GM19023 (cell line): ENCODE results near the gene PEBP1.
"Not testable (repeated sequence)": the region's sequence is repeated elsewhere in the genome, so short reads cannot be mapped to it uniquely, and the experiment has no call there.

Source experiments
- ATAC-seq: cut with Tn5 transposase; IDR thresholded peaks from one replicate; pipeline ENCODE4 v1.9.1; 2021; ENCODE audit warnings: mild to moderate bottlenecking, moderate library complexity; ENCODE audit not compliant: unreplicated experiment

PEBP1 gene

GRCh38 chr12:118129436-118129835 lies 6.5 kb upstream of the PEBP1 start:
- ATAC-seq: not testable (repeated sequence)

DNA sequence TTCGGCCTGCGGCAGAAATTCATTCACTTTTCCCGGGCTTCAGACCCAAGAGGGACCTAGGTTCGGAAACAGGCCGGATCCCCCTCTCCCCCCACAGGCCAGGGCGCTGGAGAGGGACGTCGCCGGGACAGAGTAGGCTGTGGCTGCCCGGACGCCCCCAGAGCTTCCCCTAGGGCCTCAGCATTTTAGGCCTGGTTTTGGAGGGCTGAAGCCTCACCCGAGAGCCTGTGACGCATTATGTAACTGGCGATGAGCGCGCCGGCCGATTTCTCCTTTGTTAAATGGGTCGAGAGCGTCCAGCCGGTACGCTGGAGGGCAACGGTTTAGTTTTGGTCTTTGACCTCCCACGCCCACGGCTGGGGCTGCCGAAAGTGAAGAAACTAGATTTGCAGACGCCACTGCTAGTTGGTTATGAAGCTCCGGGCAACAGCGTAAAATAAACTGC lies 657 bp downstream of the PEBP1 start:
- peak; percentile 38 for ATAC-seq

- ATAC-seq: no peak
These were observed 1.3 kb downstream of the PEBP1 start for GRCh38 chr12:118137148-118137678.

DNA sequence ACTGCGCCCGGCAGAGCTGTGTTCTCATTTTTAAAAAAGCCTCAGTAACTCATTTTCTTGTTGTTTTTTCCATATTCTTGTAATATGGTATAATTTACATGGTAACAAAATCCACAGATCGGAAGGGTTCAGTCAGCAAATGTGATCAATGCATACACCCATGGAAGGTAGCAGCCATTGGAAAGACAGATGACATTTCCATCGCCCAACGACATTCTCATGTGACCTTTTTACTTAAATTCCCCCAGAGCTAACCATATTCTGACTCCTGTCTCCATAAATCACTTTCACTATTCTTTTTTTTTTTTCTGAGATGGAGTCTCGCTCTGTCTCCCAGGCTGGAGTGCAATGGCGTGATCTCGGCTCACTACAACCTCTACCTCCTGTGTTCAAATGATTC lies 4.9 kb downstream of the PEBP1 start:
- no peak for ATAC-seq

- ATAC-seq: no peak
These were observed 8.6 kb downstream of the PEBP1 start for GRCh38 chr12:118144499-118144898.

- ATAC-seq: no peak
These were observed 9.3 kb downstream of the PEBP1 start for GRCh38 chr12:118145113-118145797.

DNA sequence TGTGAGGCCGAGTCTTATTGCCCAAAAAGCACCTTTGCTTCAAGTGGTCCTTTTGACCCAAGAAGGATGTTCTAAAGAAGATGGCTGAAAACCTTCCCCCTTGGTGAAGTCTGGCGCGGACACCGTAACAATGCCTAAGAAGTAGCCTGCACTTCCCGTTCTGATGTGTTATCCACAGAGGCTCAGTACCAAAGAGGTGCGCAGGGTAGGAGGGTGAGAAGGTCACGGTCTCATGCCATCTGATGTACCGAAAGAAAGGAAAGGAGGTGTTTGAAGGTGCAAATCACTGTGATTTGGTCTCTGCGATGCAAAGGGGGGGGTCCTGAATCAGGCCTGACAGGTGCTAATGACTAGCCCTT lies 9.9 kb downstream of the PEBP1 start:
- ATAC-seq: no peak

DNA sequence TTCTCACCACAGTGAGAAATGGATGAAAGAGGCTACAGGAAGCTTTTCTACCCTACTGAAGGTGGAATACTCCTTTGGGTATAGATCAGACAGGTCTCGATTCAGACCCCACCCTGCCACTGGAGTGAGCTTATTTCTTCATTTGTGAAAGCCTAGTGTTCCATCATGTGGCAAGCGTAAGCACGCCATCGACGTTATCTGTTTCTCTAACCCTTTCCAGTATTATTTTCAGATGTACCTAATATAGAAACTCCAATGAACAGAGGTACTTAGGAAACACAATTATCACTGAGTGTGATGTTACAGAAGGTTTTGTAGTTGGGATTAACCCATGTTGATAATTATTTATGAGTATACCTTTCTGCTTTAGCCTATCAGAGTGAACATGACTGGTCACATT lies 12.4 kb downstream of the PEBP1 start:
- no peak for ATAC-seq

GRCh38 chr12:118150625-118151024 lies 14.7 kb downstream of the PEBP1 start:
- ATAC-seq: no peak

- ATAC-seq: no peak
These were observed 15.8 kb downstream of the PEBP1 start for GRCh38 chr12:118151755-118152154.

- ATAC-seq: no peak
These were observed 24.6 kb downstream of the PEBP1 start for GRCh38 chr12:118160536-118160935.

GRCh38 chr12:118164798-118165486 lies 29.0 kb downstream of the PEBP1 start:
- ATAC-seq: no peak

- ATAC-seq: peak; percentile 95
These were observed 31.0 kb downstream of the PEBP1 start for GRCh38 chr12:118166946-118167345.

GRCh38 chr12:118175823-118176447 lies 40.0 kb downstream of the PEBP1 start:
- ATAC-seq: peak; percentile 64

DNA sequence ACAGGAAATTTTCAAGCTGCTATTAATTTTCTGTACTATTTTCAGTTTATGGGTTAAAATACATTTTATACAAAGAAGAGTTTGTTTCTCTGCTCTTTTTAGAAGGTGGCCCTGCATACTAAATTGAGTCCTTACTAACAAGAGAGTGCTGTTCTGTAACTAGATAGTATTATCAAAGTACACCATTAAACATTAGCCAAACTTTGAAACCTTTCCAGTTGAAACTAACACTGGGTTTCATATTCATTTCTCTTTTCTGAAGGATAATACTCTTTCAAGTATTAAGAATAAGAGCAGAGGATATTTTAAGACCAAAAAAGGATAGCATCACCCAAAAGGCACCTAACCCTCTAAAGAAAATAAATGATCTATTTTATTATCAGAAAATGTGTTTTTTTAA lies 47.2 kb downstream of the PEBP1 start:
- ATAC-seq: no peak

- ATAC-seq: no peak
These were observed 47.8 kb downstream of the PEBP1 start for GRCh38 chr12:118183711-118184110.

DNA sequence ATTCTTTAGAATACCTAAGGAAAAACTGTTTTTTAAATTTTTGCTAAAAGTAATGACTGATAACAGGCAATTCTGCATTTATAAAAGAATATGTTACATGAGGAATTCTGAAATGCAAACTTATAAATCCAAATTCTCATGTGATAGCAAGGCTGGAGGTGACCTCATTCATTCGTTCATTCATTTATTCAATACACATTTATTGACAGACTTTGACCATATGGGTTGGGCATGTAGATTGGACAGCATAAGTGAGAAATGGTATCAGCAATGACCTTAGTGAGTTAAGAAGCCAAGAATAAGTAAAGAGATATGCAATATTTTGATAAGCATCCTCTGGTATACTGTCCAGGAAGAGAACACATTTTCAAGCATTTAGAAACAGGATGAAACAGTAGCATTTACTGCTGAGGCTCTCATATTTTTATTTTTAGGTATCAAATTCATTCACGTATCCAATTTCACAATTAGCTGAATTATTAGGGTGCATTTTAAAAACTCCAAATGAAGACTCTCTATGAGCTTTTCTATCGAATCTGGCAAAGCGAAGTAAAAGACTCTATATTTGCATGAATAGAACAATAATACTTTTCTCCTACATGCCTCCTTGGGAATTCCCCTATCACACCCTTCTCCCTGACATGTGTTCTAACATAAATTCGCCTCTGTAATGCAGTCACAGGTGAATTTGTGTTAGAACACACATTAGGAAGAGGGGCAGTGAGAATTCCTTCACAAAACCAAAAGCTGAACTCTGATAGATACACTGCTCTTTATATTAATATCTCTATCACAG lies 49.9 kb downstream of the PEBP1 start:
- no peak for ATAC-seq

- ATAC-seq: no peak
These were observed 52.0 kb downstream of the PEBP1 start for GRCh38 chr12:118187751-118188435.

- no peak for ATAC-seq
These were observed 52.9 kb downstream of the PEBP1 start for GRCh38 chr12:118188690-118189371.

DNA sequence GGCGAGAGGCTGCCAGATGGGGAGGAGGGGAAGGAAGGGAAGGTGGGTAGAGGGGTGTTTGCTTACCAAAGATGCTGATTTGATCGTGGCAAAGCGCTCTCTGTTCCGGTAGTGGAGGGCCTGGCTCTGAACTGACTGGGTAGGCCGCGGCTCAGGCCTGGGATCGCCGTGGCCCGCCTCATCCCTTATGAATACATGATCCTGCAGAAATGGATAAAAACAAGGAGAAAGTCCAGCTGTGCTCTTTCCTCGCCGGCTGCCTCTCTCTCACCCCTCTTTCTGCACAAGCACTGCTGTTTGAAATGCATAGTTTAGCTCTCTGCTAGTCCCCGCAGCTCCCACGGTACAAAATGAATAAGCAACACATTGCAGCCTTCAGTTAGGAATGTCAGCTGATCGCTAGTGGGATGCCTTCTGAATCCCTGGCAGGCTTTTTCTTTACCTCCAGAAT lies 53.8 kb downstream of the PEBP1 start:
- ATAC-seq: no peak
